Vagina (tissue), 2 donors: Measurements from ENCODE around the gene KCNE5. TPM values are rescaled to one million over a fixed set of nuclear protein-coding genes. Genes with fewer than 3 reads are reported as not detected.
"Not testable (repeated sequence)": the region's sequence is repeated elsewhere in the genome, so short reads cannot be mapped to it uniquely, and the experiment has no call there.

Experiments used
- DNase-seq, 2 donors: peaks; one replicate each; pipeline ENCODE4 v3.0.0-alpha.2; 2017; ENCODE audit errors: extremely low spot score in 2 of 2
- H3K27ac ChIP-seq: fragments of 200-600 bp; sonication (generic); one replicate; pipeline ENCODE4 v1.5.1; 2019
- H3K27me3 ChIP-seq: fragments of 200-600 bp; sonication (generic); one replicate; pipeline ENCODE4 v1.5.1; 2019
- H3K36me3 ChIP-seq, 2 donors: fragments of 200-600 bp; sonication (generic); one replicate each; pipeline ENCODE4 v1.5.1; 2017 to 2019
- H3K4me1 ChIP-seq: fragments of 200-600 bp; sonication (generic); one replicate; pipeline ENCODE4 v1.5.1; 2019
- H3K4me3 ChIP-seq, 2 donors: fragments of 200-600 bp; sonication (generic); 1 replicate in 1 of 2; 2 replicates in 1 of 2; pipeline ENCODE4 v1.5.1; 2016 to 2019
- H3K9me3 ChIP-seq: fragments of 200-600 bp; sonication (generic); one replicate; pipeline ENCODE4 v1.5.1; 2019
- CTCF ChIP-seq, 3 experiments: fragments of 450-650 bp in 2 of 3; fragments of 200-600 bp in 1 of 3; sonication (generic) in 1 of 3; IDR thresholded peaks; one replicate each; pipeline ENCODE4 v1.5.1; 2017 to 2019; ENCODE audit warnings: antibody characterized with exemption in 3 of 3, mild to moderate bottlenecking in 2 of 3, moderate library complexity in 2 of 3
- POLR2A ChIP-seq, 2 donors: fragments of 450-650 bp; IDR thresholded peaks; one replicate each; pipeline ENCODE4 v1.6.1; 2017; ENCODE audit warnings: antibody characterized with exemption in 2 of 2, mild to moderate bottlenecking in 2 of 2, moderate library complexity in 2 of 2
- POLR2AphosphoS5 ChIP-seq, 2 donors: sonication (generic); formaldehyde crosslinking; IDR thresholded peaks; one replicate each; pipeline ENCODE4 v1.9.0; 2017; ENCODE audit warnings: antibody characterized with exemption in 2 of 2, mild to moderate bottlenecking in 2 of 2, low read depth in 1 of 2; ENCODE audit not compliant: insufficient read depth in 1 of 2
- intact Hi-C: fragments of 100-400 bp; cut with DNase I; formaldehyde crosslinking; loops from one replicate; pipeline ENCODE4 v1.15.1; 2023
- total RNA-seq: library from RNA; depleted of rRNA; stranded (reverse); fragments of >200 nt; gene quantifications from one replicate; pipeline ENCODE4 v1.2.3, GENCODE V29; 2016

Gene KCNE5
- total RNA-seq, 1 donor from 2014 or later: 1.2 TPM

- Histone ChIP-seq H3K4me3 (no peak overlapping the region), H3K27me3 (no peaks in the 10 kb centered on the region), H3K36me3 (no peaks in the 10 kb centered on the region), H3K4me1 (no peaks in the 10 kb centered on the region), H3K9me3 (no peaks in the 10 kb centered on the region), H3K27ac (no peak overlapping the region)
- intact Hi-C loops: no loop called here
- TF ChIP-seq POLR2AphosphoS5 (IDR thresholded peaks at IDR 0.05; ENCODE audit: insufficient read depth in 1 of 2, low read depth in 1 of 2) (no peak), CTCF (IDR thresholded peaks at IDR 0.05) (no peak), POLR2A (IDR thresholded peaks at IDR 0.05) (no peak)
- no peak for DNase-seq
Observed at GRCh38 chrX:109658391-109658790, 33.4 kb upstream of the KCNE5 start.

- H3K9me3 ChIP-seq, intact Hi-C loops, H3K27ac ChIP-seq, H3K4me3 ChIP-seq, DNase-seq, H3K36me3 ChIP-seq, H3K4me1 ChIP-seq, H3K27me3 ChIP-seq: not testable (repeated sequence)
Observed at GRCh38 chrX:109657364-109657763, 32.4 kb upstream of the KCNE5 start.

- DNase-seq: no peak
- intact Hi-C loops: no loop called here
- Histone ChIP-seq H3K27ac (no peak overlapping the region), H3K9me3 (no peaks in the 10 kb centered on the region), H3K4me3 (no peak overlapping the region), H3K4me1 (no peaks in the 10 kb centered on the region), H3K27me3 (no peaks in the 10 kb centered on the region), H3K36me3 (no peaks in the 10 kb centered on the region)
- TF ChIP-seq POLR2A (IDR thresholded peaks at IDR 0.05) (no peak), CTCF (IDR thresholded peaks at IDR 0.05) (no peak), POLR2AphosphoS5 (IDR thresholded peaks at IDR 0.05; ENCODE audit: insufficient read depth in 1 of 2, low read depth in 1 of 2) (no peak)
Observed at GRCh38 chrX:109656774-109657173, 31.8 kb upstream of the KCNE5 start.

- no peaks in the 10 kb centered on the region for H3K4me1 ChIP-seq
- no peaks in the 10 kb centered on the region for H3K27me3 ChIP-seq
- no peak for TF ChIP-seq POLR2AphosphoS5 (IDR thresholded peaks at IDR 0.05; ENCODE audit: insufficient read depth in 1 of 2, low read depth in 1 of 2)
- TF ChIP-seq CTCF (IDR thresholded peaks at IDR 0.05): no peak
- TF ChIP-seq POLR2A (IDR thresholded peaks at IDR 0.05): no peak
- H3K36me3 ChIP-seq: no peaks in the 10 kb centered on the region
- no peak for DNase-seq
- H3K9me3 ChIP-seq: no peaks in the 10 kb centered on the region
- H3K4me3 ChIP-seq: no peak overlapping the region
- H3K27ac ChIP-seq: no peak overlapping the region
- intact Hi-C loops: no loop called here
Observed at GRCh38 chrX:109655502-109656201, 30.7 kb upstream of the KCNE5 start.

GRCh38 chrX:109654516-109655109 lies 29.6 kb upstream of the KCNE5 start:
- Histone ChIP-seq H3K9me3 (no peaks in the 10 kb centered on the region), H3K27ac (no peak overlapping the region), H3K4me3 (no peak overlapping the region), H3K36me3 (no peaks in the 10 kb centered on the region), H3K27me3 (no peaks in the 10 kb centered on the region), H3K4me1 (no peaks in the 10 kb centered on the region)
- intact Hi-C loops: no loop called here
- TF ChIP-seq POLR2A (IDR thresholded peaks at IDR 0.05) (no peak), CTCF (IDR thresholded peaks at IDR 0.05) (no peak), POLR2AphosphoS5 (IDR thresholded peaks at IDR 0.05; ENCODE audit: insufficient read depth in 1 of 2, low read depth in 1 of 2) (no peak)
- DNase-seq: no peak

- intact Hi-C loops, H3K9me3 ChIP-seq, H3K4me3 ChIP-seq, H3K27ac ChIP-seq, DNase-seq, H3K36me3 ChIP-seq, H3K27me3 ChIP-seq, H3K4me1 ChIP-seq: not testable (repeated sequence)
Observed at GRCh38 chrX:109644671-109645070, 19.7 kb upstream of the KCNE5 start.
